GM21526 (cell line): ENCODE results near the gene SRRM4.

ENCODE experiments used
- ATAC-seq: cut with Tn5 transposase; IDR thresholded peaks from one replicate; pipeline ENCODE4 v1.9.1; 2021; ENCODE audit warnings: moderate library complexity; ENCODE audit not compliant: unreplicated experiment, low FRiP score

Gene SRRM4

GRCh38 chr12:118981285-118982211 is at the start of gene SRRM4:
TSS of gene SRRM4 (plus strand) at chr12:118981541. CDS start at chr12:118981883, 342 bp downstream.
- no peak for ATAC-seq

GRCh38 chr12:118946256-118946655 is 35.1 kb upstream of the SRRM4 start:
- ATAC-seq: no peak

- ATAC-seq: no peak
Measured at GRCh38 chr12:118958520-118958919, 22.8 kb upstream of the SRRM4 start.

GRCh38 chr12:118959348-118959747 is 22.0 kb upstream of the SRRM4 start:
- ATAC-seq: no peak

GRCh38 chr12:118959985-118960560 is 21.3 kb upstream of the SRRM4 start:
- ATAC-seq: no peak

GRCh38 chr12:118960865-118961264 is 20.5 kb upstream of the SRRM4 start:
- no peak for ATAC-seq

GRCh38 chr12:118964988-118965387 is 16.4 kb upstream of the SRRM4 start:
- no peak for ATAC-seq

GRCh38 chr12:118970856-118971255 is 10.5 kb upstream of the SRRM4 start:
- no peak for ATAC-seq

GRCh38 chr12:118972982-118973381 is 8.4 kb upstream of the SRRM4 start:
- no peak for ATAC-seq

- no peak for ATAC-seq
Measured at GRCh38 chr12:118979763-118980406, 1.5 kb upstream of the SRRM4 start.

- no peak for ATAC-seq
Measured at GRCh38 chr12:118980407-118981014, 830 bp upstream of the SRRM4 start.

GRCh38 chr12:118982302-118982701 is 961 bp downstream of the SRRM4 start:
- no peak for ATAC-seq

GRCh38 chr12:118982984-118983761 is 1.8 kb downstream of the SRRM4 start:
- ATAC-seq: no peak

- ATAC-seq: no peak
Measured at GRCh38 chr12:118984161-118984943, 3.0 kb downstream of the SRRM4 start.

- ATAC-seq: no peak
Measured at GRCh38 chr12:118986050-118986449, 4.7 kb downstream of the SRRM4 start.

- no peak for ATAC-seq
Measured at GRCh38 chr12:118999107-118999506, 17.8 kb downstream of the SRRM4 start.

GRCh38 chr12:119005085-119005484 is 23.7 kb downstream of the SRRM4 start:
- no peak for ATAC-seq

GRCh38 chr12:119005913-119006312 is 24.6 kb downstream of the SRRM4 start:
- no peak for ATAC-seq

GRCh38 chr12:119006746-119007145 is 25.4 kb downstream of the SRRM4 start:
- ATAC-seq: no peak
